NCI-H187 treated with DMSO at 0.1 percent for 48 hours (cell line): ENCODE data around the gene TTLL9.
A peak's percentile ranks its signal among the peaks of the same experiment; 100 is the strongest.
"Not testable (repeated sequence)": the region's sequence is repeated elsewhere in the genome, so short reads cannot be mapped to it uniquely, and the experiment has no call there.

Experiments
- DNase-seq: peaks from one replicate; lab custom pipeline; 2025; lab: John Stamatoyannopoulos, UW

Gene TTLL9

DNA sequence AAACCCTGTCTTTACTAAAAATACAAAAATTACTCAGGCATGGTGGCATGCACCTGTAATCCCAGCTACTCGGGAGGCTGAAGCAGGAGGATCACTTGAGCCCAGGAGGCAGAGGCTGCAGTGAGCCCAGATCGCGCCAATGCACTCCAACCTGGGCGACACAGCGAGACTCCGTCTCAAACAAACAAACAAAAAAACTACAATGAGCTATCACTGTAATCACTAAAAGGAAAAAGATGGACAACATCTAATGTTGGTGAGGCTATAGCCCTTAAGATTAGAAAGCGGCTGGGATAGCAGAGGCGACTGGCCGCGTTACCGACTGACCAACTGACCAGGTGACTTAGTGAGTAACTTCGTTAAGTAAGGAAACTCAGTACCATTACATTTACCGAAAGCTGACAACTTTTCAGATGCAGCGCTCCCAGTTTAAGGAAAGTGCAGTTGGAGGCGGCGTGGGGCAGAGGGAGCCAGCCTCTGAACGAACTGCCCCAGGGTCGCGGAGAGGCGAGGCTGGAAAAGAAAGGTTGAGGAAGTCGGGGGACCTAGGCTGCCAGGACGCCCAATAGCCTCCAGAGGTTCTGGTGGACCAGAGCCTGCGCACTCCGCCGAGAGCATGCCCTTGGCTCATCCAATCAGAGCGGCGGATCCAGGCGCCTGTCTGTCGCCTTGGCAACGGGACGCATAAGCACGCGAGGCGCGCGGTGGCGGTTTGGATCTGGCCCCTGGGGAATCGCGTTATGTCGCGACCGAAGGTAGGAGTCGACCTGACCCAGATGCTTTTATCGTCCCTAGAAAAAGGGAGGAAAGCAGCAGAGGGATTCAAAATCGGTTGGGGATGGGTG lies 8.9 kb downstream of the TTLL9 start:
- DNase-seq, result peak; percentile 68

DNA sequence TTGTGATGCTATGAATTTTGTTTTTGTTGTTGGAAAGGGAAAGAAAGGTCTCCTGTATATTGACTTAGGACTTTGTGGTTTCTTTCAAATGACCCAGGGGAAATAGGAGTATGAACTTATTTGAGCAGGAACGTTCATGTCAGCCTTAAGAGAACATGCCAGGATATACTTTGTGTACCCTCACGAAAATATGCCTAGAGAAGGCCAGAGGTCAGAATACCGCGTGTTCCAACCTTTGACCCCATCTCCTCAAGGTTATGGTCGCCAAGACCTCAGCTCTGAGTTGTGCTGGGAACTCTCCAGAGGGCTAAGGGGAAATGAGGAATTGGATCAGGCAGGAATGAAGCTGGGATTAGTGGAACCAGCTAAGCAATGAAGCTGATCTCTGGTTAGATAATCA lies 11.5 kb downstream of the TTLL9 start:
- DNase-seq, result no peak

DNA sequence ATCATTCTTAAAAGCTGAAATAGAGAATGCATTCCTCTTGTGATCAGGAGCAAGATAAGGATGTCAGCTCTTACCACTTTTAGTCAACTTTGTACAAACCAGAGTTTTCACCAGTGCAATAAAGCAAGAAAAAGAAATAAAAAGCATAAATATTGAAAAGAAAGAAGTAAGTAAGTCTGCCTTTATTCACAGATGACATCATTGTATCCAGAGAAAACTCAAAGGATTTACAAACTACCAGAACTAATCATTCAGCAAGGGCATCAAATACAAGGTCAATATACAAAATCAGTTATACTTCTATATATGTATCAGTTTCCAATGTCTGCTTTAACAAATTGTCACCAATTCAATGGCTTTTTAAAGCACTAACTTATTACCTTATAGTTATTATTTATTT lies 13.4 kb downstream of the TTLL9 start:
- DNase-seq, result no peak

DNA sequence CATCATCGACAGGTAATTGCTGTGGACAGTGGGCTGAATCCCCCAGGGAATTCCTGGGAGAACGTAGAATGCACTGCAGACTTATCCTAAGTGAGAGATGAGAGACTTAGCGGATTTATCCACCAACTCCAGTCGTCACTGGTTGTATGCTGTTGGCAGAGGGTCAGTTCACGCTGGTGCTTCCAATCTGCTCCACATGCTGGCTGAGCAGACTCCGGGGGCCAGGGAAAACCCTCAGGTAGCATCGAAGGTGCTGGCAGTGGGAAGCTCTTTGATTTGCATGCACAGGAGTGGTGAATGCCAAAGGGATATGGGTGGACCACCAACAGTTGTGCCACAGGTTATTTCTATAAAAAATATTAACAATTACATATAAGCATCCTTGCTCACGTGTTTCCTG lies 20.2 kb downstream of the TTLL9 start:
- no peak for DNase-seq

DNA sequence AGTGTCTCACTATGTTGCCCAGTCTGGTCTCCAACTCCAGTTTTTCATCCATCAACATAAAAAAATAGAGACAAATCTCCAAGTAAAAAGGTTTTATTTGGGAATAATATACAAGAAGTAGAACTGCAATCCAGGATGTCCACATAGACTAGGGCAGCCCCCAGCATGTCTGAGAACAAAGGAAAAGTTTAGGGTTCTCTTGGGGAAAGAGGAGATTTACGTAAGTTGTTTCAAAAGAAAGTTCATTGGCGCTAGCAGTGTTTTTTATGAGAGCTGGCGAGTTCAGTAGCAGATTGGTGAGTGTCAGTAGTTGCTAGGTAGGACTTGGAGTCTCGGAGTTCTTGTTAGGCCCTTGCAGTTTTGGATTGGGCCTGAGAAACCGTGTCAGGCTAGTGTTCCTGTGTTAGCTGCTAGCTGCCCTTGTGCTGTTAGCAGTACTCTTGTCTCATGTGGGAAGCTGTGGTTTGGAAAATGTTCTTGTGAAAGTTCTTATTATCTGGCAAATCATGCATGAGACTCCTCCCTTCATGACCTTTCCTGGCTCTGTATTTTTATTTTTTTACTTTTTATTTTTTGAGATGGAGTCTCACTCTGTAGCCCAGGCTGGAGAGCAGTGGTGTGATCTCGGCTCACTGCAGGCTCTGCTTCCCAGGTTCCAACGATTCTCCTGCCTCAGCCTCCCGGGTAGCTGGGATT lies 24.7 kb downstream of the TTLL9 start:
- DNase-seq, result no peak

DNA sequence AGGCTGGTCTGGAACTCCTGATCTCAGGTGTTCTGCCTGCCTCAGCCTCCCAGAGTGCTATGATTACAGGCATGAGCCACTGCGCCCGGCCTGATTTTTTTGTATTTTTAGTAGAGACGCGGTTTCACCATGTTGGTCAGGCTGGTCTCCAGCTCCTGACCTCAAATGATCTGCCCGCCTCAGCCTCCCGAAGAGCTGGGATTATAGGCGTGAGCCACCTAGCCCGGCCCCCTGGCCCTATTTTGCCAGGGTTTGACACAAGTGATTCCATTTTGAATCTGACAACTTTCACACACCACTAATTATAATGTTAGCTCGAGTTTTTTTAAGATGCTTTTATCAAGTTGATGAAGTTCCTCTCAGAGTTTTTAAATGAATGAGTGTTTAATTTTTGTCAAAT lies 25.6 kb downstream of the TTLL9 start:
- no peak for DNase-seq

DNA sequence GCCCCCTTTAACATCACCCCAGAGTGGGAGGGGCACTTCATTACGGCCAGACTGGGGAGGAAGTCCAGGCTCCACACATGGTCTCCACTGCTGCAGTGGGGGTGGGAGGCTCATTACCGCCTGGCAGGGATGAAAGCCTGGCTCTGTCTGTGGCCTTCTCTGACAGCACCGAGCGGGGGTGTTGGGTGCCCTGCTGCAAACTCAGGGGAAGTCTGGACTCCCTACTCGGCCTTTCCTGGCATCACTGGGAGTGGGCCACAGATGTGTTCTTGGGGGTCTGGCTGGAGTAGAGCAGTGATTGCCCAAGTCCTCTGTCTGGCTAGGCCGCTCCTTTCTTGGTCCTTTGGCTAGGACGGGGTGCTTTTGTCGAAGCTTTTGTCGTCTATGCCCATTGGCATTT lies 27.1 kb downstream of the TTLL9 start:
- DNase-seq, result no peak

DNA sequence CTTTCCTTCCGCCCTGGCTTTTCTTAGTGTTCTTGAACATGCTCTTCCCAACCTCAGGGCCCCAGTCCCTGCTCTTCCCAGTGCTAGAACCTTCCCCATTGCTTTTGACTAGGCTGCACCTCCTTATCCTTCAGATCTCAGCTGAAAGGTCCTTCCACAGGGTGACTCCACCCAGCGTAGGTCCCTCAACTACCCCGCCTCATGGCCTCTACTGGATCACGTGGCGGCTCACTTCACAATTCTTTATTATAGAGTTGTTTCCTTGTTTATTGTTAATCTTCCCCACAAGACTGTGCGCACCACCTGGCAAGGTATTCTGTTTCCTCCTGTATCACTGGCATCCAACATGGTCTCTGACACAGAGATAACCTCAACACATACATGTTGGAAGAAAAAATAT lies 31.2 kb downstream of the TTLL9 start:
- DNase-seq, result no peak

DNA sequence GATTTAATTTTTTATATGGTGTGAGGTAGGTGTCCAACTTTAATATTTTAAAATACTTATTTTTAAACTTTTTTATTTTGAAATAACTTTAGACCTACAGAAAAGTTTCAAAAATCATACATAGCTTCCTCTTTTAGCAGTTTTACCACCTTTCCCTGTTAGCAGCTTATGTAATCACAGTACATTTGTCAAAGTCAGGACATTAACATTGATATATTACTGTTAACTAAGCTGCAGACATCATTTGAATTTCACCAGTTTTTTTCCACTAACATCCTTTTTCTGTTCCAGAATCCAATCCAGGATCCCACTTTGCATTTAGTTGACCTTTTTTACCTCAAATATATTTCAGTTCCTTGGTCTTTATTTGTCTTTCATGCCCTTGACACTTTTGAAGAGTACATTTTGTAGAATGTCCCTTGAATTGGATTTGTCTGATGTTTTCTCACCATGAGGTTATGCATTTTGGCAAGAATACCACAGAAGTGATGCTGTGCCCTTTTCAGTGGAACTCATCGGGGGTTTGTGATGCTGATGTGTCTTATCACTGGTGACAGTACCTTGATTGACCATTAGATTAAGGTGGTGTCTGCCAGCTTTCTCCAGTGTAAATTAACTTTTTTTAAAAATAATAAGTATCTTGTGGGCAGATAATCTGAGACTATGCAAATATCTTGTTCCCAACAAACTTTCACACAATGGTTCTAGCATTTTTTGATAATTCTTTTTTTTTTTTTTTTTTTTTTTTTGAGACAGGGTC lies 33.4 kb downstream of the TTLL9 start:
- no peak for DNase-seq

DNA sequence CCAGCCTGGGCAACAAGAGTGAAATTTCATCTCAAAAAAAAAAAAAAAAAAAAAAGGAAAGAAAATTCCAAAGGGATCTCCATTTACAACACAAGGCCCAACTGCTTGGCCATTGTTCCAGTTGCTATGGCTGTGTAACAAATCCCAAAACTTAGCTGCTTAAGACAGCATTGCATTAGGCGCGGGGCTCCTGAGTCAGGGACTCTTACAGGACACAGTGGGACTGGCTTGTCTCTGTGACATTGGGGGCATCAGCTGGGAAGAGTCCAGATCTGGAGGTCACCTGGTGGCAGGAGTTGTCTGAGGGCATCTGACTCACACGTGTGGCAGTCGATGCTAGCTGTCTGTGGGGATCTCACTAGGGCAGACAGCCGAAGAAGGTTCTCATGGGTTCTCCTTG lies 35.6 kb downstream of the TTLL9 start:
- no peak for DNase-seq

DNA sequence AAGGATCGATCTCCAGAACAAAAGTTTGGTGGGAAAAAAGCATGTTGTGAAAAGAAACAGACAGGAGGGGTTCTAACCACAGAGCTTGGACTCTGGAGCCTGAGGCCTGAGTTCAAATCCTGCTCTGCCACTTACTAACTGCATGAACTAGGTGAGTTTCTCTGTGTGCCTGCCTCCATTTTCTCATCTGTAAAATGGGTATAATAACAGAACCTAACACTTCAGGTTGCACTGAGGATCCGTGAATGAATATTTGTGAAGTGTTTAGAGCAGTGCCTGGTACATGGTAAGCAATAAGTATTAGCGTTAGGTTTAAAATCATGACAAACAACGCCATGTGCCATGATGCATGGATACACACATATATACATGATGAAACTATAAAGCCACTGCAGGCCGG lies 36.6 kb downstream of the TTLL9 start:
- no peak for DNase-seq

DNA sequence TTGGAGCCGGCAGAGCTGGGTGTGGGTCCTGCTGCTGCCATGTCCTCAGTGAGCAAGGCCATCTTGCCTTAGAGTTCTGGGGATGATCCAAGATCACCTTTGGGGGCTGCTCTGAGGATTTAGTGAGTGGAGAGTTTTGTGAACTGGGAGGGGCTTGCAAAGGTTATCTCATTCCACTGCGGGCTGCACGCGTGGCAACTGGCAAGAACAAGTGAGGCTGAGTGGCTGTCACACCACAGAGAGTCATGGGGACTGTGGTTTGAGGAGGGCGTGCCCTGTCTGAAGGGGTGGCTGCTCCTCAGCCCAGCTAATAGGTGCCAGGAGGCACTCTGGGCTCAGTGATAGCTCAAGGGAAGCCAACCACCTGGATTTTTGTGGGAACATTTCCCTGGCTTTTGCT lies 37.6 kb downstream of the TTLL9 start:
- no peak for DNase-seq

DNA sequence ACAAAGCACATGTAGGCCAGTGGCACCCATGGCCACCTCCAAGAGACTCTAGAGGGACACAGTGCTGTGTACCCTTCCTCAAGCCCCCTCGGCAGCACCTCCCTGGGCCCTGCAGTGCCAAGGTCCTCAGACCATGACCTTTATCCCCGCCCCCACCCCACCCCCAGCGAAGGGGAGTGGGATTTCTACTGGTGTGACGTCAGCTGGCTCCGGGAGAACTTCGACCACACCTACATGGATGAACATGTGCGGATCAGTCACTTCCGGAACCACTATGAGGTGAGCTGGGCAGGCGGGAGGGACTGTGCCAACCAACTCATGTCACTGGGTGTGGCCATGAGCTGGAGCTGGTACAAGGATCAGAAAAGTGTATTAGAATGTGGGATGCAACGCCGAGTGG lies 38.0 kb downstream of the TTLL9 start:
- DNase-seq, result no peak

DNA sequence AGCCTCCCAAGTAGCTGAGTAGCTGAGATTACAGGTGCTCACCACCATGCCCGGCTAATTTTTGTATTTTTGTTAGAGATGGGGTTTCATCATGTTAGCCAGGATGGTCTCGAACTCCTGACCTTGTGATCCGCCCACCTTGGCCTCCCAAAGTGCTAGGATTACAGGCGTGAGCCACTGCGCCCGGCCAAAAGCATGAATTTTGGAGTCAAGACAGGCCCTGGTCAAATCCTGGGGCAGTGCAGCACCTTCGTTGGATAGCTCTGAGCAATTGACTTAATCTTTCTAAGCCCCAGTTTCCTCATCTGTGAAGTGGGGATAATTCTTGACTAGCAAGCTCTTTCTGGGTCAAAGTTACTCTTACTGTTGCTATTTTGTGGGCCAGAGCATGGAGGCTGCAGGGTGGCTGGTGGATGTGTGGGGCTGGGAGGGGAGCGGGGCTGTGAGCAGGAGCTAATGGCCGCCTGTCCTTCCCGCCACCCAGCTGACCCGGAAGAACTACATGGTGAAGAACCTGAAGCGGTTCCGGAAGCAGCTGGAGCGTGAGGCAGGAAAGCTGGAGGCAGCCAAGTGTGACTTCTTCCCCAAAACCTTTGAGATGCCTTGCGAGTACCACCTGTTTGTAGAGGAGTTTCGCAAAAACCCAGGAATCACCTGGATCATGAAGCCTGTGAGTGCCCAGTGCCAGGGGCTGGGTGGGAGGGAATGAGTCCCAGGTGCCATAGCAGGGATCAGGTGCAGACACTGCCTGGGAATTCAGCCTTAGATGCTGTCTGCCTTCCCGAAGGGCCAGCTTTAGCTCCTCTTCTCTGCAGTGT lies 39.0 kb downstream of the TTLL9 start:
- no peak for DNase-seq

DNA sequence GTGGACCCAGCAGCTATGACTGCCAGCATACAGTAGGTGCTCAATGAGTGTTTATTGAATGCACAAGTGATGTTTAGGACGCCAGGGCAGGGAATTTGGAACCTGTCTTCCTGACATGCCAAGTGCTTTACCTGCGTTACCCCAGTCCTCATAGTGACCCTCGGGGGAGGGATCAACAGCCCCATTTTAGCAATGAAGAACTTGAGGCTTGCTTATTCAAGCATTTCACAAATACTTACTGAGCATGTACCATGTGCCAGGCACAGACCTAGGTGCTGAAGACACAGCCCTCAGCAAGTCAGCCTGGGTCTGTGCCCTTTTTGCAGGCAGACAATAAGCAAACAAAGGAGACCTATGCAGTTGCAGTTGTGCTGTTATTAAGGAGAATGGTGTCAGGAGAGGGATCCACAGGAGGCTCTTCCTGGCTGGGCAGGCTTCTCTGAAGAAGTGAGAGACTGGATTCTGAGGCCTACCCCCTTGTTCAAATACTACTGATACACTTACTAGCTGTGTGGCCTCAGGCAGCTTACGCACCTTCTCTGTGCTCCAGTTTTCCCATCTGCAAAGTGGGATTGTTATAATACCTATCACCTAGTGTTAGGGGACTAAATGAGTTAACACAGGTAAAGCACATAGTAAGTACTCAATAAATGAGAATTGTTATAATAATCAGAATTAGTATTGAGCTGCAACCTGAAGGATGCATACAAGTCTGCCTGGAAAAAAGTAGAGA lies 39.8 kb downstream of the TTLL9 start:
- no peak for DNase-seq

DNA sequence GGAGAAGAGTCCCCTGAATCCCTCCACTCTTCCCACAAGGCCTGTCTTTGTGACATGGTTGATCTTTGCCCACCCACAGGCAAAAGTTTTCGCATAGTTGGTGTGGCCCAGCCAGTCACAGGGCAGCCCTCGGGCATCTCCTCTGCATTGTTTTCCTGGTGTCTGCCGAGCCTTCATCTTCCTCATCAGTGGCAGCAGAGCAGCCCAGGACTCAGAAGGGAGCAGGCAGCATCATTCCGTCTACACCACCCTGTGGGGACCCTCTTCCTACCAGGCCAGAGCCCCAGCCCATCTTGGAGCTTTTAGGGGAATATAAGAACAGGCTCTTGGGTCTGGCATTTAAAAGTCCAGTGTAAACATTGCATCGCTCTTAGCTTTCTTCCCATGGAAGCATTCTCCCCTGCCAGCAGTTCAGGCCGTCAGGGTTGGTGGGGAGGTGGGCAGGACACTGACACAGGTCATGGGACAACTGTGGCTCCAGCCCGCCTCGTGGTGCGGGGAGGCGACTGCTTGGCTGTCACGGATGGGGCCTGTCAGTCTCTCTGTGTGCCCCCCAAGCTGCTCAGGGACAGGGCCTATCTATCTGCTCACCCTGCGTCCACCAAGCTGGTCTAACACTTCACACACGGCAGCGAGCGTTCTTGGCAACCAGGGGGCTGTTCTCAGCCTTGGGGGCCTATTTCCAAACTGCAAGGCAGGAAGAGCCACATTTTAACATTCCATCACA lies 43.2 kb downstream of the TTLL9 start:
- DNase-seq, result no peak

DNA sequence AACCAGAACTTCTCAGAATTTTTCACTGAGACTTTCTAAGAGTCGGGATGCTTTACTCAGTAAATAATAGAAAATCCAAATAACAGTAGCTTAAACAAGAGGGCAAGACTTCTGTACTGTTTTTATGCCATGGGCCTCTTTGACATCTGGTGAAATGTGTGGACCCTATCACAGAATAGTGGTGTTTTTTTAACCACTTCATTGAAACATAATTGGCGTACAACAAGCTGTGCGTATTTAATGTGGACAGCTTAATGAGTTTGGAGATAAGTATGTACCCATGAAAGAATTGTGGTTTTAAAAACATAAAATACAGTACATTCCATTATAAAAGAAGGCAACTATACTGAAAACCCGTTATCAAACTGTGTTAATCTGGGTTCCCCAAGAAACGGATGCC lies 43.7 kb downstream of the TTLL9 start:
- no peak for DNase-seq

DNA sequence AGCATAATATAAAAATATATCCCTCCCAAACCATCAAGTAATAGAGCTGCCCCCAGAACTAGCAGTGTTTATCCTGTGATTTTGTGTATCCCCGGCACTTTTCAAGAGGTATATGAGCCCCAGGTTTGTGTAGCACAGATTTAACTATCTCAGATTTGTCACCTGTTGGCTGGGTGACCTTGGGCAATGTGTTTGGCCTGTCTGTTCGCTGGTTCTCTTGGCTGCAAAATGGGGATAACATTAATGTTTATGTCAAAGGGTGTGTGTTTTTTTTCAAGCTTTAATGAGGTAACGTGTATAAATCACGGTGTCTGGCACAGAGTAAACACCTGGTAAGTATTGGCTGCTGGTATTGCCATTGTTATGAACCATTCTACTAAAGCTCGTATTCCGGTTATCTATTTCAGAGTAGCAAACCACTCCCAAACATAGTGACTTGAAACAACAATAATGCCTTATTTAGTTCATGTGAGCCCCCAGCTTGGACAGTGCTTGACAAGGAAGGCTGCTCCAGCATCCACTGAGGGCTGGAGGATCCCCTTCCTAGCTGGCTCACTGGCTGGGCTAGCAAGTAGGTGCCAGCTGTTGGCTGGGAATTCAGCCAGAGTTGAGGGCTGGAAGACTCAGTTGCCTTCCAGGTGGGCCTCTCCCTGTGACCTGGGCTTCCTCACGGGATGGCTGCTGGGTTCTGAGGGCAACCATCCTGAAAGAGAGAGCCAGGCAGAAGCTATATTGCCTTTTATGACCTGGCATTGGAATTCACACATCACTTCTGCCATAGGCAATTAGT lies 45.3 kb downstream of the TTLL9 start:
- DNase-seq, result no peak

DNA sequence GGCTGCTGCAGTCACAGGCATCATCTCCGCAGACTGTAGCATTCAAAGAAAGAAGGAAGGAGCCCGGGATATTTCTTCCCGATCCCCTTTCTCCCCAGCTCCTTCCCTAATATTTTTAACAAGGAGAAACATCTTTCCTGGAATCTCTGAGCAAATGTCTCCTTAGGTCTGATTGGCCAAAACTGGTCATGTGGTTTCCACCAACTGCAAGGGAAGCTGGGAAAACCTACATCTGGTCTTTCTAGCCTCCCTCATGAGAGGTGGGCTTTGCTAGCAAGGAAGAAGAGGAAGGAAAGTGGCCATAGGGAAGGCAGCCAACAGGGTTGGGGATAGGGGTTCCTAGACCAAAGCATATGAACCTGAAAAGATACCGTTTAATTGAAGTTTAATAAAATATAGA lies 46.3 kb downstream of the TTLL9 start:
- DNase-seq, result no peak

DNA sequence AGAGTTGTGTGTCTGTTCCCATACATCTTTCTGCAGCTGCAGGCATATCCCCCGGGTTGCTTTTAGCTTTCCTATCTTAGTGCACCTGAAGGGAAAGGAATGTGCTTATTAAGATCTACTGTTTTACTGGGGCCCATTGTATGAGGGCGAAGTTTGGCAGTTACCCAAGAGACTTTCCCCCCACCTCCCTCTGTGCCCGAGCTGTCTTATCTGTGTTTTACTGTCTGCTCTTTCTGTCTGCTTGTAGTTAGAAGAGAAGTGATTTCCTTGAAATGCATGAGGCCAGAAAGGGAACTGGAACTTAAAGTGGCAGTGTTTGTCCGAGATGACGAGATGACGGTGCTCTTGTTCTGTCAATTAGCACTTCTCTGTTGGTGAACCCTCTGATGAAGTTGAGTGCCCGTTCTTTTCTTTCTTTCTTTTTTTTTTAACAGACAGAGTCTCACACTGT lies 47.6 kb downstream of the TTLL9 start:
- DNase-seq, result not testable (repeated sequence)
